ENCODE data around the gene ZNF609.
"Not testable (repeated sequence)": the region's sequence is repeated elsewhere in the genome, so short reads cannot be mapped to it uniquely, and the experiment has no call there.

The ZNF609 gene

DNA sequence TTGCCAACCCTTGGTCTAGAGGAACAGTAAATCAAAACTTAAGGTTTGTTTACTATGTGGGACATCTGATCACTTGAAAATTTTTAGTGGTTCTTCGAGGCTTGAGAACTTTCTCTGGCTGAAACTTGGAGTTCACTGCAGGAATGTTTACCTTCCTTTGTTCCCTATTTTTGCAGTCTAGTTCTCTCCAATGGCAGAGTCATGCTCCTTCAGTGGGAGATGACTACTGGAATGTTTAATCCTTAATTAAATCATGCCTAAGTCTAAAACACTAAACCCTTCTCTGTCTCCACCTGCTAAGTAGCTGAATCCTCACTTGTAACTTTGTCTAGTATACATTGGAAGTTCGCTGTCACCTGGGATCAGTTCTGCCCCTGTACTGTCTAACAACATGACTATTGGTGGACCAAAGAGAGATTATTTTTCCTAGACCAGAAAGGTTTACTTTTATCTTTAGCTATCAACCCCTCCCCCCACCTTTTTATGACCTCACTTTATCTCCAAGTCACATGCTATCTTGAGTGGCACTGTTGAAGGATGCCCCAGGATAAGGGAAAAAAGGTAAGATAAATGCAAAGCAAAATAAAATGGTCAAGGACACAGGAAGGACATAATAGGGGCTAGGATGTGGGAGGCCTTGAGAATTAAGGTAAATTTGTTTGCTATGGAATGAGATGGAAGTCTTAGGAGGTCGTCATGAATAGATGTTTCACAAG, 1.2 kb upstream of the ZNF609 start:
- no peak for DNase-seq

DNA sequence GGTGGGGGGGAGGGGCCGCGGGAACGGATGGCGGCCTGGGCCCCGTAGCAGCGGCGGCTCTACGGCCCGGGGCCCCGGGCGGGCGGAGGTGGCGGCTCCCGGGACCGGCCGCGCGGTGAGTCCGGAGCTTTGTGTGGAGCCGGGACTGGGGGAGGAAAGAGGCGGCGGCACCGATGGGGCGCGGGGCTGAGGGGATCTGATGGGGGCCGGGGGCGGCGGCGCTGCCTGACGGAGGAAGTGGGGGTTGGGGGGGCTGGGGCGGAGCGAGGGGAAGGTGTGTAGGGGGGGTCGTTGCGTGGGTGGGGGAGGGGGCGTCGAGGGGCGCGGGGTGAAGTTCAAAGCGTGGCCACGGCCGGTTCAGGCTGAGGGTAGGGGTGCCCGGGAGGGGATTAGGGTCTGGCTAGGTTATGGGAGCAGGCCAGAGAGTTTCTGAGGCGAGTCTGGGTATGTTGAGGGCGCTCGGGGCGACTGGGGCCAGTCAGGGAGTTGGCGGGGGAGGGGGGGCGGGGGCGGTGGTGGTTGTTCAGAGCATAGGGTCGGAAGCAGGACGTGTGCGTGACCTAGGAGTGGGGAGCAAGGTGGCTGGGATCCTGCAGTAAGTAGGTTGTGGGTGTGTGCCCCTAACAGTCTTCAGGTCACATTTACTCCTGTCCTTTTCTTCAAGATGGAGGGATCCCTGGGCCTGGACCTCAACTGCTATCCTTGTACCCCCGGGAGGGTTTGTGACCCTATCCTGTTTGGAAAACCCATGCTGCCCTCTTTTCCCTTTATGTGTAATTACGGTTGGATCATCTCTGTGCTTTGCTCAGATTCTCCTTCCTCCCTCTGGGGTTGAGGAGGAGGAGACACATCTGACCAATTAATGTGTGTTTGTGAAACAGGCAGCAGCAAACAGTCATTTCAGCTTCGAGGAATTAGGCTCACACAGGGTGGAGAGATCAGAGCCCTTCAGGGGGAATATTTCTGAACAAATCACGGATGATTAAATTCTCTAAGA, 644 bp downstream of the ZNF609 start:
- DNase-seq: peak; percentile 66 to 75

GRCh38 chr15:64461721-64462162, 1.4 kb downstream of the ZNF609 start:
- DNase-seq: peak in 1 of 2 experiments; percentile 34

- peak in 1 of 2 experiments; percentile 10 for DNase-seq
These were observed 2.1 kb downstream of the ZNF609 start for GRCh38 chr15:64462492-64462891.

- peak; percentile 11 to 52 for DNase-seq
These were observed 4.1 kb downstream of the ZNF609 start for GRCh38 chr15:64464276-64465005.

- DNase-seq: no peak
These were observed 6.2 kb downstream of the ZNF609 start for GRCh38 chr15:64466408-64467141.

- no peak for DNase-seq
These were observed 11.8 kb downstream of the ZNF609 start for GRCh38 chr15:64472161-64472560.

DNA sequence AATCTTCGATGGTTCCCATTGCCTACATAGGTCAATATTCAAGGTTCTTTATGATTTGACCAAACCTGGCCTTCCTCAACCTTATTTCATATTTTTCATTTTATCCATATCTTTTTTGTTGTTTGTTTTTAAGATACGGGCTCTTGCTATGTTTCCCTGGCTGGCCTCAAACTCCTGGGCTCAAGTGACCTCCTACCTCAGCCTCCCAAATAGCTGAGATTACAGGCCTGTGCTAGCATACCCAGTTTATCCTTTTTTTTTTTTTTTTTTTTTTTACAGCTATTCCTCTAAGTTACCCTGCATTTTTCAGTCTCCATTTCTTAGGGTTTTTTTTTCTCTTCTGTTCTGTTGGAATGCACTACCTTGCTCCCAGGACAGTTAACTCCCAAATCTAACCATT, 14.5 kb downstream of the ZNF609 start:
- no peak for DNase-seq

DNA sequence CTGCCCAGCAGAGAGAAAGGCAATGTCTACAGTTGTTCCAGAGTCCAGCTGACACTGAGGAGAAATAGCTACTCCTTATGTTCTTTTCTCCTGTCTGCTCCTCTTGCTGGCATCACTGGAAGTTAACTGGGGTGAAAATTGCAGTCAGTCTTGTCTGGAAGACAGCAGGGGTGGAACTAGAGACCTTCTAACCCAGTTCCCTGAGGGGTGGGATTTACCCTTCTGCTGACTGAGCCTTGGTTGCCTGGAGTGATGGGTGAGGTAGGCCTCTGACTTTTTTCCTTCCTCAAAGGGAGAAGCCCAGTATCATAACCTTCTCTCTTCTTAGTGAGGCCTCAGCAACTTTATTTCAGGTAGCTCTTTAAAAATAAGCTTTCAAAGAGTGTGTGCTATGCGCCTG, 16.2 kb downstream of the ZNF609 start:
- DNase-seq: no peak

DNA sequence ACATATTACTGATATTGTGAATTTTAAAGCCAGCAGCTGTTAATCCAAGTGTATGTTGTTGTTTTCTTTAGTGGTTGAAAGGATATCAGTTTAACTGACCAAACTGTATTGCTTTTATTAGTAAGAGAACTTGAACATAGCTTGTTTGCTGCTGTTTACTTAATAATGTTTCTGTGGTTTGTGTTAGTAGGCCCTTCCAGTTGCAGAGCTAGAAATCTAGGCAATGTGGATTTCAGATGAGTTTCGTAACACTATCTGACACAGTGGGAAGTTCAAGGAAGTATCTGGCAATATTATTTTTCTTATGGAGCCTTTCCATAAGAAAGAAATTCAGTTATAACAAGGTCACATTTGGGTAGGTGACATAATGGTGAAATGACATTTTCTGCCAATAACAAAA, 18.5 kb downstream of the ZNF609 start:
- DNase-seq: no peak

- DNase-seq: no peak
These were observed 20.5 kb downstream of the ZNF609 start for GRCh38 chr15:64480891-64481290.

- no peak for DNase-seq
These were observed 23.4 kb downstream of the ZNF609 start for GRCh38 chr15:64483749-64484148.

DNA sequence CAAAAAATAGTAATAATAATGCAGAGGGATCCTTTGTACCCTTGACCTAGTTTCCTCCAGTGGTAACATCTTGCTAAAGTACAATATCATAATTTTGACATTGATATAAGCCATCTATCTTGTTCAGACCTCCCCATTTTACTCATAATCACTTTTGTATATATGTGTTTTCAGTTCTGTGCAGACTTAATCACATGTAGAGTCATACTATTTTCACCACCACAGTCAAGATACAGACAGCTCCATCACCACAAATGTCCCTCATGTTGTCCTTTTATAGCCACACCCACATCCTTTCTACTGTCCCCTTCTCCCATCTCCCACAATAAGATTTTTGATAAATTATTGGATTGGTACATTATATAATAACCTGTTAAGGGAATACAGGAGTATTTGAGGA, 25.4 kb downstream of the ZNF609 start:
- DNase-seq: no peak

- no peak for DNase-seq
These were observed 30.4 kb downstream of the ZNF609 start for GRCh38 chr15:64490598-64491259.

DNA sequence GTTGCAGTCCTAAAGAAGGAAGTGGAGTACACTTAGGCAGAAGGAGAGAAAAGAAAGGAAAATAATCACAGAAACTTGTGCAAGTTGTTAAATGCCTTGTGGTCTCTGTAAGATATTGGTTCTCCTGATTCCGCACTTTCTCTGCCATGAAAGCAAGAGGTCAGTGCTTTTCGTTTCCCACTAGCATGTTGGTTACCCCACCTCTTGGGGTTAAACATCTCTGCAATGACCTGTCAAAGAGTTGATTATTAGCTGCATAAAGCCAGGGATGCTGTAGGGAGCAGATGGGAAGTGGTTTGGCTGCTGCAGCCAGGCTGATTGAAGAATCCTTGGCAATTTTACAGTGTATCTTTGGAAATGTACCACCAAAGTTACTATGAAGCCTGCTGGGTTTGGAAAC, 33.3 kb downstream of the ZNF609 start:
- no peak for DNase-seq

GRCh38 chr15:64495968-64496367, 35.6 kb downstream of the ZNF609 start:
- DNase-seq: not testable (repeated sequence)

DNA sequence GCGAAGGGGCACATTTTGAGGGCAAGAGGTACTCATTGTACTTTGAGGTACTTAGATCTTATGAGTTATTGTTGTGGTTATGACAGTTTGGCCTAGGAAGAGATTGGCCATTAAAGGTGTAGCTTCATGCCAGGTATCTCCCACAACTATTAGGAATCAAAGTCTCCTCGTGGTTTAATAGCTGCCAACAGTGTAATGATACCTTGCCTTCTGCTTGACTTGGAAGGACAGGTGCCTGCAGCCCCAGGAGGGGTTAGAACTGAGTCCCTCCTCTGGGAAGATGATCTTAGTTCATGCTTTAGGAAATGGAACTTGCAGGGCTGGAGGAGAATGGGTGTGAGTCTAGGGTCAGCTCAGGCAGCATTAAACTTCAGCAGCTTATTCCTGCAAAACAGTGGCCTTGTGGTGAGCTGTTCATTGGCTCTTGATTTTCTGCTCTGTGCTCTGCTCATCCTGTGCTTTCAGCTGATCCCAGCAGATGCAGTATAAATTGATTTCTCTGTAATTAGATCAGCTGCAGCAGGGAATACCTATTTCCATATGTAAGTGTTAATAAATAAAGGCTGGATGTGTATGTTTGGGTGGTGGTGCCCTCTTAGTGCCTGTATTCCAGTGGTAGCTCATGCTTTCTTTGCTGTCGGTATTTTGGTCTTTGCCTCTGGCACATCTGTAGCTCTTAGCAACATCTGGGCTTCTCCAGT, 40.5 kb downstream of the ZNF609 start:
- no peak for DNase-seq

- DNase-seq: no peak
These were observed 41.0 kb downstream of the ZNF609 start for GRCh38 chr15:64501396-64501715.

DNA sequence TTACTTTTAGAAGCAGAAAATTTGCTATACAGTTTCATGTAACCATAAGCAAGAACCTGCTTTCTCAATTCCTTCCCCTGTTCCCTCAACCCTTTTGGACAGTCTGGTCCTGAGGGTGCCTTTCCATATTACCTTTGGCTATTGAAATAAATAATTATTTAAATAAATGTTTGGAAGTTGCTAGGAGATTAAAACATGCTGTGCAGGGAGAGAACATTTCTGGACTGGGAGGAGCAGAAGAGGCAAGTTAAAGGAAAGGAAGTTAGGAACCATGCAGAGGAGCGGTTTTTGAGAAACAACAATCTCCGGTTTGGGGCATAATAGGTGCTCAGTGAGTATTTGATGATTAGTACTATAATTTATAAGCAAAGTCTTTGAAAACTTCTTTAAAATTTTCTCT, 41.8 kb downstream of the ZNF609 start:
- DNase-seq: no peak

GRCh38 chr15:64502551-64502950, 42.2 kb downstream of the ZNF609 start:
- DNase-seq: peak in 1 of 2 experiments; percentile 19

- DNase-seq: no peak
These were observed 42.8 kb downstream of the ZNF609 start for GRCh38 chr15:64503197-64503596.

Measured in NCI-H526 (cell line).